GM18526 (cell line): ENCODE data around the gene STK33.

Source experiments
- POLR2A ChIP-seq: IDR thresholded peaks from 3 replicates; pipeline ENCODE4 v1.6.1; 2011; ENCODE audit not compliant: insufficient read length; ENCODE audit errors: extremely low read depth

Gene STK33

DNA sequence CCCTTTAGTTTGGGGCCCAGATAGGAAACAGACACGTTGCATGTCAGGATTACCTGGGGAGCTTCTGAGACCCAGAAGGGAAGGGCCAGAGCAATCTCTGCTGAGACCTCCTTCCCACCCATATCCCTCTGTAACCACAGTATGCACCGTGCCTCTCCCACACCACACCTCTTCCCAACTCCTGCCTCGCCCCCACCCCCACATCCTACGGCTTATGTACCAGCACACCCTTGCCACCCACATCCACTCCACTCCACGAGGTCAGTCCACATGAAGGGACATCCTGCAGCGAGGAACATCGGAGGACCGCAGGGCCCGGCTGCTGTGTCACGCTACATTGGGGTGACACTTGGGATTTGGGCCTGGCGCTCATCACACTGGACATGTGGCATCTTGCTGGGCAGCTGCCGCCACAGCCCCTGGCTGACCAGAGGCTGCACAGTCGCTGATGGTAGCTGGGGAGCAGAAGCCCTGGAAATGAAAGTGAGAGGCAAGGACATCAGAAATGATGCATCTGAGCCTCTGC lies 212.1 kb downstream of the STK33 start:
- no peak for TF ChIP-seq POLR2A

- no peak for TF ChIP-seq POLR2A
Measured at GRCh38 chr11:8381343-8381742, 212.7 kb downstream of the STK33 start.

DNA sequence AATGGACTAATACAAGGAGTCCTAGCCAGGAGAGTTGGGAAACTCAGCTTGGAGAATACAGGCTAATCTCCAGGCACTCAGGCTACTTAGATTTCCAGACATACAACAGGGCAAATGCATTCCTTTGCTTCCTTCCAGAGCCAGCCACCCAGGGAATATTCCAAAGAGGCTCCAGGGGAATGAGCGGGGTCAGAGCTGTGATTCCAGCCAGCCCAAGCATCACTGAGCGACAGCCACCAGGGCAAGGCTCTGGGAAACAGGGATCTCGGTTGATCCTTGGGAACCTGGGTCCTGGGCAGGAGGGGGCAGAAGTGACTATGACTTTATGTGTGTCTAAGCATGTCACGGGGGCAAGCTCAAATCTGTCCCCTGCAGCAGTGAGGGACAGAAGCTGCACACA lies 218.1 kb downstream of the STK33 start:
- TF ChIP-seq POLR2A: no peak

- no peak for TF ChIP-seq POLR2A
Measured at GRCh38 chr11:8375460-8375859, 218.6 kb downstream of the STK33 start.

- no peak for TF ChIP-seq POLR2A
Measured at GRCh38 chr11:8374716-8375115, 219.3 kb downstream of the STK33 start.

DNA sequence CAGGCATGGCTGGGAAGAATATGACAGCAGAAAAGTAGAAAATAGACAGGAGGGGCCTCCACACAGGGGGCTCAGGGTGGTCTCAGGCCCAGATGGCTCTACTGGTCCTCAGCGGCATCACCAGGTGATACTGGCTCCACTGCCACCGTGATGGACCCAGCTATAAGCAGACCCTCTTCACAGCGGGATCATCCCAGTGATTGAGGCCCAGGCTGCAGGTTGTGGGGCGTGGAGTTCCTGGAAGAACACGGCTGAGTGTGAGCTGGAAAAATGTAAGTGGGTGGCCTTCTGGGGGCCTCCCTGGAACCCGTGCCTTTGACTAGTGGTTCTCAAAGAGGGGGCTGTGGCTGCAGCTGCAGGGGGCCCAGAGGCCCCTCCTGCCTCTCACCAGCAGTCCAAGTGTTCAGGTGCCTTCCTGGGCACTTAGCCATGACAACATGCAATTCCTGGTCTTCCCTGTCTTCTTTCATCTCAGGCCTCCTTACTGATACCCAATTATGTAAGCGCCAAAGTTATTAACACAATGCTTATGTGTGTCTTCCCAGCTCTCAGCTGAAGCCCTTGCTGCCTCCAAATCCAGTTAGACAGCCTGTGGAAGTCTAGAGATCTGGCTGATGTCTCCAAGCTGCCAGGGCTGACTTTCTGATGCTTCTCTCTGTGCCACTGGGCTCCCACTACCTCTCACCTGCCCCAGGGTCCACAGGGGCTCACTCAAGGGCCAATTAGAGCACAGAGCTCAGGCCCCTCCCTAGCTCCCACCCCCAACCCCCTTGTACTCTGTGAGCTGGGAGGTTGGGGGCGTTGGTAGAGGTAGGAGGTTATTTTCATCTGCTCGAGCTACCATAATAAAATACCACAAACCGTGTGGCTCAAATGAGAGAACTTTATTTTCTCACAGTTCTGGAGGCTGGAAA lies 220.3 kb downstream of the STK33 start:
- TF ChIP-seq POLR2A: no peak

GRCh38 chr11:8372641-8373381 lies 221.2 kb downstream of the STK33 start:
- TF ChIP-seq POLR2A: no peak

- TF ChIP-seq POLR2A: no peak
Measured at GRCh38 chr11:8371516-8371884, 222.5 kb downstream of the STK33 start.

DNA sequence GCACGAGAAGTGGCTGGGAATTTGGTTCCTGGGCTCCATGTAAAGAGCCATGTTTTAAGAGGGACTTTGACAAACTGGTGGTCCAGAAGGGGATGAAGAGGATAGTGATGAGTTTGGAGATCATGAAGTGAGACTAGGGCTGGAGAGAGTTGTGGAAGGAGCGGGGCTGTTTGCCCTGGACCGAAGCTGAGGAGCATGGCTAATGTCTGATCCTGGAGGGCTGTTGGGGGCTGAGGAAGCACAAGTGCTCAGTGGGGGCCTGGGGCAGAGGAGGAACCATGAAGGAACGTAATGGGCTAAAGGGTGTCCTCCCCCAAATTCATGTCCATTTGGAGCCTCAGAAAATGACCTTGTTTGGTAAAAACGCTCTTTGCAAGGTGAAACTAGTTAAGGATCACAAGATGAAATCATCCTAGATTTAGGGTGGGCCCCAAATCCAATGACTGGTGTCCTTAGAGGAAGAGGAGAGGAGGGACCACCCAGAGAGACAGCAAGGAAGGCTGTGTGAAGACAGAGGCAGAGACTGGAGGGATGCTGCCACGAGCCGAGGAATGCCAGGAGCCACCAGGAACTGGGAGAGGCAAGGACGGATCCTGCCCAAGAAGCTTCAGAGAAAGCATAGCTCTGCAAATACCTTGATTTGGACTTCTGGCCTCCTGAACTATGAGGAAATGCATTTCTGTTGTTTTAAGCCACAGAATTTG lies 223.1 kb downstream of the STK33 start:
- TF ChIP-seq POLR2A: no peak

- no peak for TF ChIP-seq POLR2A
Measured at GRCh38 chr11:8369592-8370205, 224.3 kb downstream of the STK33 start.

- no peak for TF ChIP-seq POLR2A
Measured at GRCh38 chr11:8368772-8369171, 225.3 kb downstream of the STK33 start.

DNA sequence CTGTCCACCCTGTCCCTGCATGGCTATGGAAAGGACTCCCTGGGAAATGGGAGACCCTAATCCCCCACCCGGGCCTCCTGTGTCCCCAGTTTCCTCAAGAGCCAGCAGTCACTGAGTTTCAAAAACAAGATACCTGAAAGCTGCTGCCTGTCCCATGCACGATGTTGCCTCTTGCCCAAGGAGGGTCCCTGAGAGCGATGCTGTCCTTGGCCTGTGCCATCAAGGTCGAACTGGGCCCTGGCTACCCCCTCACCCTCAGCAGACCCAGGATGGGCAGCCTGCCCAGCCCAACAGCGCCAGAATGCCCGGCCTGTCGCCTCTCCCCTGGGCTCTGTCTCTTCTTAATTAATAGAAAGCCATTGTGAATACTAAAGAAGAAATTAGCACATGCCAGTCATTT lies 225.8 kb downstream of the STK33 start:
- TF ChIP-seq POLR2A: no peak

DNA sequence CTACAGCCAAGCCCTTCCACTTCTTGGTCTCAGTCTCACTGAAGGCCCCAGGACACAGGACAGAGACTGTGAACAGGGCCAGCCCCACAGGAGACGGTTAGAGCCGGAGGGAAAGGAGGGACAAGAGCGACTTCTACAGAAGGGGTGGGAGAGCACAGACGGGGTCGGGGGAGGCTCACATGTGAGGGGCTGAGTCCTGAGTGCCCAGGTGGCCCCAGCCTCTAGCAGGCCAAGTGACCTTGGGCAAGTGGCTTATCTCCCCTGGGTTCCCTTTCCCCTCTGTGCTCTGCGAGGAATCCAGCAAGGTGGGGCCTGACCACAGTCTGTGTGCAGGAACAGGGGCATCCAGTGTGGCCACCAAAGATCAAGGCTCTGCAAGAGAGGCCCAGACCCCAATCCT lies 227.7 kb downstream of the STK33 start:
- no peak for TF ChIP-seq POLR2A

- TF ChIP-seq POLR2A: no peak
Measured at GRCh38 chr11:8365216-8365941, 228.6 kb downstream of the STK33 start.
